OCI-LY3 (cell line): Measurements from ENCODE around the gene ACACA.

ENCODE experiments used
- H2AFZ ChIP-seq: fragments of 200-600, 300-600 bp; shearing (Covaris generic); 2 replicates; pipeline ENCODE4 v1.6.0; 2014; ENCODE audit warnings: antibody characterized with exemption, low read depth, low read length
- H3K27ac ChIP-seq: fragments of 200-600, 300-600 bp; sonication (generic); 2 replicates; pipeline ENCODE4 v1.5.1; 2014; ENCODE audit warnings: mild to moderate bottlenecking, low read length, moderate library complexity, mixed read lengths
- H3K27me3 ChIP-seq: fragments of 200-600, 300-600 bp; sonication (generic); 2 replicates; pipeline ENCODE4 v1.6.1; 2014; ENCODE audit warnings: low read depth, low read length, mixed read lengths
- H3K36me3 ChIP-seq: fragments of 200-600, 300-600 bp; sonication (generic); replicated peaks from 2 replicates; pipeline ENCODE3; 2014; ENCODE audit warnings: low read depth, low read length, mixed read lengths
- H3K4me1 ChIP-seq: fragments of 300-600, 200-600 bp; sonication (generic); 2 replicates; pipeline ENCODE4 v1.6.1; 2014; ENCODE audit warnings: low read length, mixed read lengths
- H3K4me2 ChIP-seq: fragments of 200-600, 300-600 bp; sonication (generic); 2 replicates; pipeline ENCODE4 v1.6.1; 2014; ENCODE audit warnings: low read length, mixed read lengths
- H3K4me3 ChIP-seq: fragments of 300-600, 200-600 bp; sonication (generic); 2 replicates; pipeline ENCODE4 v1.5.1; 2014; ENCODE audit warnings: antibody characterized with exemption, mild to moderate bottlenecking, low read length, moderate library complexity
- H3K79me2 ChIP-seq: fragments of 300-600, 200-600 bp; shearing (Covaris generic); 2 replicates; pipeline ENCODE4 v1.6.1; 2014; ENCODE audit warnings: mild to moderate bottlenecking, low read length, mixed read lengths
- H3K9ac ChIP-seq: fragments of 300-600, 200-600 bp; shearing (Covaris generic); 2 replicates; pipeline ENCODE4 v1.6.0; 2014; ENCODE audit warnings: mild to moderate bottlenecking, low read length, moderate library complexity
- H3K9me3 ChIP-seq: fragments of 200-600, 300-600 bp; shearing (Covaris generic); 2 replicates; pipeline ENCODE4 v1.6.1; 2014; ENCODE audit warnings: low read length, mixed read lengths; ENCODE audit not compliant: insufficient read depth
- H4K20me1 ChIP-seq: fragments of 200-600, 300-600 bp; sonication (generic); 2 replicates; pipeline ENCODE4 v1.6.1; 2016; ENCODE audit warnings: low read length, mixed read lengths; ENCODE audit not compliant: insufficient read depth
- CTCF ChIP-seq: fragments of 200-600, 300-600 bp; sonication (generic); IDR thresholded peaks from 2 replicates; pipeline ENCODE4 v1.5.1; 2014; ENCODE audit warnings: antibody characterized with exemption, low read length, low read depth
- EZH2phosphoT487 ChIP-seq: fragments of 200-600 bp; shearing (Covaris generic); IDR thresholded peaks from 2 replicates; pipeline ENCODE4 v1.6.1; 2018; ENCODE audit warnings: antibody characterized with exemption, mixed run types, low read depth

ACACA gene

GRCh38 chr17:37197336-37197735, 209.3 kb downstream of the ACACA start:
- H3K27me3 ChIP-seq, result no peaks in the 10 kb centered on the region
- H3K36me3 ChIP-seq, result peaks cover 3% of the 10 kb centered on the region
- H3K79me2 ChIP-seq, result no peaks in the 10 kb centered on the region
- no peak overlapping the region for H2AFZ ChIP-seq
- H3K4me3 ChIP-seq, result no peak overlapping the region
- H3K9ac ChIP-seq, result no peak overlapping the region
- H3K27ac ChIP-seq, result no peak overlapping the region
- H3K4me2 ChIP-seq, result no peak overlapping the region
- H3K4me1 ChIP-seq, result no peaks in the 10 kb centered on the region
- no peaks in the 10 kb centered on the region for H3K9me3 ChIP-seq
- no peaks in the 10 kb centered on the region for H4K20me1 ChIP-seq
- TF ChIP-seq CTCF (no peak), EZH2phosphoT487 (no peak)

- Histone ChIP-seq H2AFZ (no peak overlapping the region), H3K4me2 (no peak overlapping the region), H3K4me1 (no peaks in the 10 kb centered on the region), H3K9ac (no peak overlapping the region), H3K4me3 (no peak overlapping the region), H3K79me2 (no peaks in the 10 kb centered on the region), H3K27me3 (no peaks in the 10 kb centered on the region), H3K27ac (no peak overlapping the region), H3K9me3 (no peaks in the 10 kb centered on the region), H3K36me3 (peaks cover 16% of the 10 kb centered on the region), H4K20me1 (no peaks in the 10 kb centered on the region)
- TF ChIP-seq CTCF (no peak), EZH2phosphoT487 (no peak)
These were observed 212.4 kb downstream of the ACACA start for GRCh38 chr17:37194208-37194607.

- TF ChIP-seq EZH2phosphoT487 (no peak), CTCF (no peak)
- H3K79me2 ChIP-seq, result no peaks in the 10 kb centered on the region
- H3K9ac ChIP-seq, result no peak overlapping the region
- no peaks in the 10 kb centered on the region for H3K27me3 ChIP-seq
- H3K9me3 ChIP-seq, result no peaks in the 10 kb centered on the region
- H3K27ac ChIP-seq, result no peak overlapping the region
- no peaks in the 10 kb centered on the region for H4K20me1 ChIP-seq
- H3K4me3 ChIP-seq, result no peak overlapping the region
- no peak overlapping the region for H2AFZ ChIP-seq
- H3K4me2 ChIP-seq, result no peak overlapping the region
- H3K4me1 ChIP-seq, result no peaks in the 10 kb centered on the region
- peaks cover 30% of the 10 kb centered on the region for H3K36me3 ChIP-seq
These were observed 215.4 kb downstream of the ACACA start for GRCh38 chr17:37191219-37191618.

GRCh38 chr17:37190493-37190892, 216.1 kb downstream of the ACACA start:
- Histone ChIP-seq H2AFZ (no peak overlapping the region), H3K9ac (no peak overlapping the region), H3K27ac (no peak overlapping the region), H3K79me2 (no peaks in the 10 kb centered on the region), H4K20me1 (no peaks in the 10 kb centered on the region), H3K4me3 (no peak overlapping the region), H3K9me3 (no peaks in the 10 kb centered on the region), H3K27me3 (no peaks in the 10 kb centered on the region), H3K4me1 (no peaks in the 10 kb centered on the region), H3K36me3 (peaks cover 30% of the 10 kb centered on the region), H3K4me2 (no peak overlapping the region)
- TF ChIP-seq EZH2phosphoT487, result no peak
- no peak for TF ChIP-seq CTCF
